Stimulated activated CD4-positive, alpha-beta T cell treated with anti-CD3 and anti-CD28 coated beads, Interleukin-1b, Interleukin-23, amount 100 ng/mL, for 1 hour (primary cell): Measurements from ENCODE around the gene WDFY4.

Experiments
- DNase-seq, 2 donors: peaks; one replicate each; pipeline ENCODE4 v3.0.0-alpha.2; 2020; ENCODE audit warnings: low read depth in 2 of 2

Gene WDFY4

DNA sequence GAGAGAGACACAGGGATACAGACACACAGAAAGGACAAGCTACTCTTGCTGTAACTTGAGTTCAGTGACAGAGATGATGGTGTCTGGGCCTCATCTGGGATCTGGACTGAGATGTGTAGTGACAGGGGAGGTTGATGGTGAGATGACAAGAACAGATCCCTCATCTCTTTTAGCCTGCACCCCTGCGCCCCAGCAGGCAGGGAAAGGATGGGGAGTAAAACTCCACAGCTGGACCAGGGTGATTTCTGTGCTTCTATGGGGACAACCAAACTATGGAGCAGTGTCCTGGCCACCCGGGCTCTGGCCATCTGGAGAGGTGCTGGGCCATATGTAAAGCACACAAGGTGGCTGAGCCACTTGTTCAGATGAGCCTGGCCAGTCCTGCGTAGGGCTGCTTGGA is 259.5 kb downstream of the WDFY4 start:
- DNase-seq: no peak

DNA sequence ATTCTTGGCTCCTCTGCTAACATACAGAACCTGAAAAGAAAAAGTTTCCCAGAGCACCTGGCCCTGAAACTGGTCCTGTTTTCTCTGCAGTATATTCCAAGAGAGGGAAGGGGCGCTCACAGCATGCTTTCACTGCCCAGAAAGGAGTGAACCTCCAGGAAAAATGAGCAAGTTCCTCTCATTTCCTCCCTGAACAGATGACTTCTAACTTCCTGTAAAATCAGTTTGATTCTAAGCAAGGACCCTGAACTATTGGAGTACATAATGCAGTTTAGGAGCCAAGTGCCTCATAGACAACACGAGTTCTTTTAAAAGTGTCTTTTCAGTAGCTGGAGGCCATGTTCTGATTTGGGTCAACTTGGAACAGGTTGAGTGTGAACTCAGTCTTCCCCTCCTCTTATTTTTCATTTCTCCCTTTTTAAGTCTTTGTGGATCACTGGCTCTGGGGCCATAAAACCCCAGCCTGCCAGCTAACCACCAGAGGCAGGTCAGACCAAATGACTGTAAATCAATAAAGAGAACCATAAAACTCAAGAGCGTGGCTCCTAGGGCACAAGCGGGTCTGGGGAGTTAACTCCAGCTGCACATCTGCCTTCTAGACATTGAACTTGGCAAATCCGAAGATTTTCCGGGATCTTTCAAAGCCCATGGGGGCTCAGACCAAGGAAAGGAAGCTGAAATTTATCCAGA is 260.9 kb downstream of the WDFY4 start:
- DNase-seq: no peak

DNA sequence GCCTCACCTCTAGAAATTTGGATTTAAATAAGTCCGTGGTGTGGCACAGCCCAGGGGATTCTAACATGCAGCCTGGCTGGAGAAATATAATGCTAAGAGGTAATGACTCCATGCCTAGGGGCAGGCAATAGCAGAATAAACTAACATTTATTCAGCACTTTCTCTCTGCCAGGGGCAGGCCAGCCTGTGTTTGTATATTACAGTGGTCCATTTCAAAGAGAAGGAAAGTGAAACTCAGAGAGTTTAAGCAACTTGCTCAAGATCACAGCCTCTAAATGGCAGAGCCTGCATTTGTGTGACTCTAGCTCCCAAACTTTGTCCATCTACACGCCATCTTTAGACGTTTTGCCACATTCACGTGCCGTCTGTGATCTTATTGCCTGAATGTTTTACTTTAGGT is 261.7 kb downstream of the WDFY4 start:
- no peak for DNase-seq

DNA sequence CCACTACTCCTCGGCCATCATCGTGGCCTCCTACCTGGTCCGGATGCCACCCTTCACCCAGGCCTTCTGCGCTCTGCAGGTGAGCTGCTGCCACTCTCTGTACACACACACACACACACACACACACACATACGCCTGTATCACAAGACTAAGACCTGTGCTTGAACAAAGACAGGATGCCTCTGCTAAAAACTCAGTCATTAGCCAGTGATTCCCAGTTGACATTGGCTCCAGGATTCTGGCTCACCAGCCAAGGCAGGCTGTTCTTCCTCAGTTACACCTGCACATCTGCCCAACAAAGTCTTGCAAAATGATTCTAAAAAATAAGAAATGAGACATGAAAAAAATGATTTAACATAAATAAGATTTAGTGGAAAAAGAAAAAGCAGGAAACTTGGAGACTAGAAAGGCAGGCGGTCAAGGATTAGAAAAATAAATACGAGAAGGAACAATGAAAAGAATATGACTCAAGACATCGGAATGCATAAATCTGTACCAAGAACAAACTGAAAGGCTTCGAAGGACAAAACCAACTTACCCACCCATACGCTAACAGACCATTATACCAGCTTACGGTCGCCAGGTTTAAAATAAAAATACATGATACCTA is 262.3 kb downstream of the WDFY4 start:
- DNase-seq: no peak

DNA sequence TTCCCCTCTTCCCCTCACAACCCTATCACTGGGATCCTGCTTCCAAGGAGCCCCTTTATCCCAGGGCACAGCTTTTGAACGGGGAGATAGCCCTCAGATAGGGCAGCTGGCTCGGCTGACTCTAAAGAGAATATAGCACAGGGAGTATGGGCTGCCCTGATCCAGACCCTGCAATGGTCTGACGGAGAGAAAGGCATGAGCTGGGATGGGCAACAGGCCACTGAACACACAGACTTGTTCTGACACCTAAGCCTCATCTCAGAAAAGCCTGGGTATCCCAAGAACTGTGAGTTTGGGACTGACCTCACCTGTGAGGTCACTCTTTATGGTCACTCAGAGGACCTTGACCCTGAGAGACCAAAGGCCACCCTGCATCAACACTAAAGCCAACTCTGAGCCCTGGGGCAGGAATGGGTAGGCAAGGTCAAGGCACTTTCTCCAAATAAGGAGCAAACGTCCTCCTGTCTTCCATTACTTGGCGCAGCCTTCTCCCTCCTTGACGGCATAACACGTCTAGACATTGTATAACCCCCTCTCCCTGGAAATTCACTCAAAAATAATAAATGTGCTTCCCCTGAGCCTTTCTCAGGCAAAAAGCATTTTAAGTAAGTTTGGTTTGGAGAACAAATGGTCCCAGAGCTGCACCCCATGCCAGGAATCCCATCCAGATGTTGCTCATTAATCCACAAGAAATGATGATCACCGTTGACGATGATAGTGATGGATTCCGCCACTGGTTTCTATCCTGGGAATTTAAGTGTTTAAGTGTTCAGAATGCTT is 263.2 kb downstream of the WDFY4 start:
- no peak for DNase-seq

DNA sequence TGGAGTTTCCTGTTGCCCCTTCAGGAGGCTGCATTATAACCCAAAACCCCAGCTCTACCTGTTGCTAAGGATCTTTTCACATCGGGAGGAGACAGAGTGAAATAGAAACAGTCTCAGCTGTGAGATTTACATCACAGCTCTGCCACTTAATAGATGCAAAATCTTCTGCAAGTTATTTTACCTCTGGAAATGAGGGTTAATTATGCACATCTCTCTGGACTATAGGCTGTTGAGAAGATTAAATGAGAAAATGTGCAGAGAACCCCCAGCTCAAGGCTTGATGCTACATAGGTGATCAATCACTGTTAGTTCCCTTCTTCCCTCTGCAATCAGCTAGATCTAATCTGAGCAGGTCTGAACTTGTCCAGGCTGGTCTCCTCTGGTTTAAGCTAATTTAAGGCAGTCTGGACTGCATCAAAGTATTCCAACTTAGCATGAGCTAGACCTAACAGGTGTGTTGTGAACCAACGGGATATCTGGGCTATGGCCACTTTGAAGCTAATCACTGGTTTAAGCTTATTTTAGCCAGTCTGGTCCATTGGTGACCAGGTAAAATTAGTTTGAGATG is 263.9 kb downstream of the WDFY4 start:
- DNase-seq: no peak

DNA sequence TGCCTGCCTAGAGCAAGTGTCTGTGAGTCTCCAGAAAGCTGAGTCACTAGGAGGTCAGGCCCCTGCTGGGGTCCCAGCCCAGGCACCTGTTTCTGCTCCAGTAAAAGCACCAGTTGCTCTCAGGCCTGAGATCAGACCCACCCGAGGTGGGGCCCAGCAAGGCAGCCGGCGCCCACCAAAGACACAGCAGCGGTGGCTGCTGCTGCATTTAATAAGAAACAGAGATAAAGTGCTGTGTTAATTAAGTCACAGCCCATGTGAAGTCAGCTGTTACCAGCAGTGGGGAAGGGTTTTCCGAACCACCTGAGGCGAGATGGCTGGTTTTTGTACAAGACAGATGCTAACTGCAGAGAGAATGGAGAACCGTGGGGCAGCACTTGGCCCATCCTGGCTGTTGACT is 267.0 kb downstream of the WDFY4 start:
- DNase-seq: no peak

DNA sequence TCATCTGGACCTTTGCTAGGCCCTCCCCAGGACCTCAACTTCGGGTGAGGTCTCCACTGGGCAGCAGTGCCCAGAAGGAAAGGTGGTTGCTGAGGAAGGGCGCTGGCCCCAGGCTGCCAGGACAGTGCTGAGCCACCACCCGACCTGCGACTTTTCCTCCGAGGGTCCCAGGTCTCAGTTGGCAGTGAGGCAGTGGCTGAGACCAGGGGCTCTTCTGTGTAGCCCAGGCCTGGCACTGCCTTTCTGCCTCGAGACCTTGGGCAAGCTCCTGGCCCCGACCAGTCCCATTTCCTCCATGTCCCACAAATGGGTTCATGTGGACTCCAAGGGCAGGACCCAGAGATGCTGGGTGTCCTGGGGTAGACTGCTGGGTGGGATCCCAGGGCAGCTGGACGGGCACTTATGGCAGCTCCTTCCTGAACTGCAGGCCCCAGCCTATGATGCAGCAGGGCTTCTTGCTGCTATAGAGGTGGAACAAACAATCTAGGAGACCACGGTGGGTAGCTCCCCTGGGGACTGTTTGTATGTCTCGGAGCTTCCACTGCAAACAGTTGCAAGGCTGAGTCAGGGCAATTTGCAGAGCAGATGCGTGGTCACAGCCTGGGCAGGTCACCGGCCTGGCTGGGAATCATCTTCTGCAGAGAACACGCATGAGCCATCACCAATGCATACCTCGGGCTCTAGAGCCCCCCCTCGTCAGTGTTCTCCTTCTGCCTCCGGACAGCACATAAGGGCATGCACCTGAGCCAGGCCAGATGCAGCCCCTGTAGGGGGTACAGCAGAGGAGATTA is 272.9 kb downstream of the WDFY4 start:
- DNase-seq: no peak

DNA sequence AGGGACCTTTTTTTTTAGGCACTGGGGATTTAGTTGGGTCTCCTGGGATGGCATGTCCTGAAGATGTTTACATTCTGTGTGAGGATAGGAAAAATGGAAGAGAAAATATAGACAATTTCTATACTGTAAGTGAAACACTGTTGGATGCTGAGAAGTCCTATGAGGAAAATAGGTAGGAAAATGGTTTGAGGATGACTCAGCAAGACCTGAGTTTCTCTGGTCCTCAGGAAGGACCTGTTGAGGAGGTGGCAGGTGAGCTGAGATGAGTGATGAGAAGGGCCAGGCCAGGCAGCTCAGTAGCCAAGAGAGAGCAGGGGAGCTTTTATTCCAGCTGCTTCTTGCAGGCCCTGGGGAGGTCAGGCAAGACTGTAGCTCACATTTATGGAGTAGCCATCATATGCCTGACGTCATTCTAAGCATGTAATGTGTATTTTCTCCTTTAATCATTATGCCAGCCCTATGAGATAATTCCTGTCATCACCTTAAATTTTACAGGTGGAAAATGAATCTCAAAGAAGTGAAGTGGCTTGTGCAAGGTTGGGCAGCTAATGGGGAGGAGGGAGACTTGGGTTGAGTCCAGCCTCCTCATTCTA is 274.0 kb downstream of the WDFY4 start:
- DNase-seq: no peak

DNA sequence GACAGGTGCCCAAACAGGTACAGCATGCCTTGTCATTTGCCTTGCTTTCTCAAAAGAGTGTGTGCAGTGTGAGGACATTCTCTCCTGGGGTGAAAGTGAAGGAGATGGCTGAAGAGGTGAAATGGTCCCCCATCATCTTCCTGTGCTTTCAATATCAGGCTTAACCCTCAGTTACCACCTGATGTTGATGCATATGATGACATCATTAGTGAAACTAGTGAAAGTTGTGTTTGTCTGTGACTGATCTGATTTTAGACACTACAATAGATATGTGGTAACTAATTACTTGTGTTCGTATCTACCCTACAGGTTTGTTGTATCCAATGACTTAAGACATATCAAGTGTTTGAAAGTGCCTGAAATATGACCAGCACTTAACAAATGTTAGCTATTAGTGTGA is 279.4 kb downstream of the WDFY4 start:
- DNase-seq: no peak

DNA sequence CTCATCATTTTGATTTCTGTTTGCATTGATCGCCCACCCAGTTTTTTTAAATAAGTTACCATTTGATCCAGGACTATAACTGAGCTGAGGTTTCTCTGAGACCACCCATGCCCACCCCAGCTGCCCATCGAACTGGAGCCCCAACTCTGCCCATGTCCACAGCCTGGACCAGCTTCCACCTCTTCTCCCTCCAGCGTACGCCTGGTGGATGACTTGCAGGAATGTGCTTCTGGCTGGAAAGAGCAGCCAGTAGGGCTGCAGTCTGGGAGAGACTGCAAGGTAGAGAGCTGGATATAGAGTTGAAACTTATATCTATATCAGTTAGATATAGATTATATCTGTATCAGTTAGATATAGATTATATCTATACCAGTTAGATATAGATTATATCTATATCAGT is 280.8 kb downstream of the WDFY4 start:
- no peak for DNase-seq

DNA sequence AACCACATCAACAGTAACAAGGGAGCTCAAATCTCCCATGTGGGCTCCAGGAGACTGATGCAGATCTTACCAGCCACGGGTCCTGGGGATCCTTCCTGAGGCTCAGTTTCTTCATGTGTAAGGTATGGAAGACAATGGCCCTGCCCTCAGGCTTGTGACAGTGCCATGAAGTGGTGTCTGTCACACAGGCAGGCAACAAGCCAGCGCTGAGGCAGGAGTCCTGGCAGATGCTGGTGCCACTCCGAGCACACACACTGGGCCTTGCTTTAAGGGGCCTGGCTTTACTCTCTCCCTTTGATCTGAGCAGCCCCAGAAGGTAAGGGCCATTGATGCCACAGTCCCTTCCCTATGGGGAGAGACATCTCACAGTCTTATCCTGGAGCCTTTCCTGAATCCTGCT is 283.4 kb downstream of the WDFY4 start:
- DNase-seq: no peak

DNA sequence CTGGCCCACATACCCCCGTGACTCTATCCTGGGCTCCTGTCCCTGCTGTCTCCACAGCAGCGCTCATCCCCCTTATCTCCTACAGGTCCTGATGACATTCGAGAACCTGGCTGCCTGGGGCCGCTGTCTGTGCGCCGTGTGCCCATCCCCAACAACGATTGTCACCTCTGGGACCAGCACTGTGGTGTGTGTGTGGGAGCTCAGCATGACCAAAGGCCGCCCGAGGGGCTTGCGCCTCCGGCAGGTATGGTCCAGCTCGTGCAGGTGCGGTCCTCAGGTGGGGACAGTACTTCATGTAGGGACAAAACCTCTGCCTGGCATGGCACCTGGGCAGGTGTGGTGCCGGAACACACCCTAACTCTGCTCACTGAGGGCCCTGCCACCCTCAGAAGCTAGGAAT is 285.4 kb downstream of the WDFY4 start:
- no peak for DNase-seq

DNA sequence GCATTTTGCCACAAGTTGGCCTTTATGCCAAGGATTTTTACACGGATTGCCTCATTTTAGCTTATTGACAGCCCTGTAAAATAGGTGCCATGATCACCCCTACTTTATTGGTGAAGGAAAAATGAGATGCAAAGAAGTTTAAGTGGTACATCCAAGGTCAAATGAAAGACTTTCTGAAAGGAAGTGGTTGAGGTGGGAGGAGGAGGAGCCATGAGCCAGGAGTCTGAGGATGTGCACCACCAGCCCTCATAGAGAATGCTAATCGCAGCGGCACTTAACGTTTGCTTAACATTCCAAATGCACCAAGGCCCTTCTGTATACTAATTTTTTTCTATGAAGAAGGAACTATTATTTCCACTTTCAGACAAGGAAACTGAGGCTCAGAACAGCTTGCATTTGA is 286.0 kb downstream of the WDFY4 start:
- no peak for DNase-seq

DNA sequence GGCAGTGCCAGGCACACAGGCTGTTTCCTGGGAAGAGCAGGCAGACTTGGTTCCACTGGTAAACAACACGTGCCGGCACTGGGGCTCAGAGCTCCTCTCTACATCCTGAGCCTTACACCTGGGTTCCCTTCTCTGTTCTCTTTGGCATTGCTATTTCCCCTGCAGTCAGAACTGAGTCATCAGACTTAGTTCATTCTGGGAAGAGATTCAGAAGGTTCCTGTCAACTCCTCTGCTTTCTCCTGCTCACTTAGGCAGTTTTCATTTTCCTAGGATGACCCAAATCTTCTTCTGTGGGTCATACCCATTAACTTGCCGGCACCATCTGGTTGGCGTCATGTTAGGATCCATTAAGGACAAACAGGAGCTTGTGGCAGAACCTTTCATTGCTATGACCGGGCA is 288.4 kb downstream of the WDFY4 start:
- DNase-seq: no peak

DNA sequence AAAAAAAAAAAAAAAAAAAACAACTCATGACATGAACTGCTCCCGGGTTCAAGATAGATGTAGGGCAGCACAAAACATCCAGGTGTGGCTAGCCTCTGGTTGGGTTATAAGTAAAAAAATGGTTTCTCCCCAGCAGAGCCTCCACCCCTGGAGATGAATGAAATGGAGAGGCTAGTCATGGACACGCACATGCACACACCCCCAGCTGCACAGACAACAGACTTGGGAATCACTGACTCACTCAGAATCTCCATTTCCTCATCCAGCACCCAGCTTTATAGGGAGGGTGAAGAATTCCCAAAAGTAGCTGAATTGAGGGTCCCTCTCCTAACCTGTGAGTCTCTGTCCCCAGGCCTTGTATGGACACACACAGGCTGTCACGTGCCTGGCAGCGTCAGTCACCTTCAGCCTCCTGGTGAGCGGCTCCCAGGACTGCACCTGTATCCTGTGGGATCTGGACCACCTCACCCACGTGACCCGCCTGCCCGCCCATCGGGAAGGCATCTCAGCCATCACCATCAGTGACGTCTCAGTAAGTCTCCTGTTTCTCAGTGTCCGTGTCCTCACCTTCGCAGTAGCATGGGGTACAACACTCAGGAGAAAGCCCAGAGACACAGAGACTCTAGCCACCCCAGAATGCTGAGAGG is 290.0 kb downstream of the WDFY4 start:
- no peak for DNase-seq

DNA sequence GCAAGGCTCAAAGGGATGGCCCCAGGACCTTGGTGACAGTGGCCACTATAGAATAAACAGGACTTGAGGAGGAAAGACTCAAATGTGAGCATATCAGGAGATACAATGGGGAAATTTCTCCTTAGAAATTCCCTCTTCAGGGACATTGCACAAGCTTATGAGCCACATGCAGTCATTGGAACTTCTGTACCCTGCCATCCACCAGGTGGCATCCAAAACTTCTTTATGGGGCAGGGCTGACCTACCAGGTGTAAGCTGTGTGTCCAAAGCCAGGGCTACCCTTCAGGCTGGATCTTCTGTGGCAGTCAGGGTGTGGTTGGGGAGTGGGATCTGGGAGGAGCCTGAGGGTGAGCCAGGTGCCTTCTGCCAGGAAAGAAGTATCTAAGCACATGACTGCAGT is 291.5 kb downstream of the WDFY4 start:
- no peak for DNase-seq

DNA sequence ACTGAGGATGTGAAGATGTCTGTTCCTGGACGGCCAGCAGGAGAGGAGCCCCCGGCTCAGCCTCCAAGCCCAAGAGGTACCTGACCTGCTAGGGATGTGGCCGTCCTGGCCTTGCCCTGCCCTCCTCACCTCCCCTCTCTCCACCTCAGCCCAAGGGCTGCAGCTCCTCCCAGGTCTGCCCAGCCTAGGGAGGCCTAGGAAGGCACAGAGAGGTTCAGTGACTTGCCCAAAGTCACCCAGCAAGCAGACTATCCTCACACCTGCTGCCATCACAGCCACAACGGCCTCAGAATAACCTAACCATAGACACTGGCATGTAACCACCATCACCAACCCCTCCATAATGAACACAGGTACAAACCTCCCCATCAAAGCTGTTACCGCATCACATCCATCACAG is 293.6 kb downstream of the WDFY4 start:
- DNase-seq: no peak

DNA sequence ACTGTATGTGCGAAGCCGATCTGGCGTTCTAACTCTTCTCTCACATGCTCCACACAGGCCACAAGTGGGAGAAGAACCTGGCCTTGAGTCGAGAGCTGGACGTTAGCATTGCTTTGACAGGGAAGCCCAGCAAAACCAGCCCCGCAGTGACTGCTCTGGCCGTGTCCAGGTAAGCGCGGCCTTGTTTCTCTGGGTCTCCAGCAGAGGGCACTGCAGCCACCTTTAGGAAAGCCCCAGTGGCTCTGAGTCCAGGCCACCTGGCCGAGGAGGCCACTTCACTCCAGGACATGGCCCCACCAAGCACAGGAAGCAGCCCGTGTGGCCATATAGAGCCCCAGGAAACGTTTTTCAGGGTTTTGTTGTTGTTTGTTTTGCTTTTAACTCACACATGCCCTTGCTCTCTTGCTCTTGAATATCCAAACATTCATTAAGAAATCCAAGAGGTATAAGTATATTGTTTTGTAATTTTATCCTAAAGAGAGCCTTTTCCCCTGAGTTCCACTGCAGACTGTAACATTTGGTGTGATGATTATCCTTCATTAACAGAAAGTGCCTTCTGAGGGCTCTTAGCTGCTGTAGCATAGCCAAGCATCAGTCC is 296.7 kb downstream of the WDFY4 start:
- no peak for DNase-seq

DNA sequence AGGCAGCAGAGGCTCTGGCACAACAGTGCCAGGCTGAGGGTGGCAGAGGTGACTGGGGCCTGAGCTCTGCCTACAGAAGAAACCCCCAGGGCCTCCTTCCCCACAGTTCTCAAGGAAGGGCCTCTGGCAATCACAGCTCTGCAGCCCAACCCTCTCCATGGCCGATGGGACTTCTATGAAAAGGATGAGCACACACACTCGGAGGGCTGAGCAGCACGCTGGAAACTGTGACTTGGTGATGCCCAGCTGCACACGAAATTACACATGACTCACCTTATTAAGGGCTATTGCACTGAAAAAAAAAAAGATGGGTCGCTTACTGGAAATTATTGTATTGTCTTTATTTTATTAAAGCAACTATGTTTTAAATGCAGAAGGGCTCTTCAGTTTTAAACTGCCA is 297.9 kb downstream of the WDFY4 start:
- no peak for DNase-seq
